BE2C (cell line): Measurements from ENCODE around the gene FOXD2.

ENCODE experiments used
- DNase-seq: peaks from one replicate; pipeline ENCODE4 v3.0.0-alpha.2; 2020
- H3K27me3 ChIP-seq: fragments of 250-450 bp; sonication (Bioruptor Pico); 2 replicates; pipeline ENCODE4 v1.5.1; 2020; ENCODE audit warnings: mild to moderate bottlenecking
- H3K36me3 ChIP-seq: fragments of 250-450 bp; sonication (Bioruptor Pico); 2 replicates; pipeline ENCODE4 v1.5.1; 2020; ENCODE audit warnings: mild to moderate bottlenecking
- H3K4me1 ChIP-seq: fragments of 250-450 bp; sonication (Bioruptor Pico); 2 replicates; pipeline ENCODE4 v1.5.1; 2020
- H3K4me3 ChIP-seq: 2 replicates; pipeline ENCODE4 v1.5.1; 2011; ENCODE audit warnings: low read depth, low read length
- H3K9me3 ChIP-seq: fragments of 250-450 bp; sonication (Bioruptor Pico); 2 replicates; pipeline ENCODE4 v1.5.1; 2020
- TF ChIP-seq, protein P1 (sequence below): IDR thresholded peaks from 2 replicates; pipeline ENCODE4 v1.5.1; 2012; ENCODE audit warnings: mild to moderate bottlenecking, low read depth, low read length

The FOXD2 gene

GRCh38 chr1:47465605-47466004, 27.8 kb downstream of the FOXD2 start:
- Histone ChIP-seq H3K36me3 (no peaks in the 10 kb centered on the region), H3K4me1 (no peaks in the 10 kb centered on the region), H3K27me3 (no peaks in the 10 kb centered on the region), H3K4me3 (no peak overlapping the region), H3K9me3 (no peaks in the 10 kb centered on the region)
- no peak for DNase-seq
- TF ChIP-seq, protein P1, sequence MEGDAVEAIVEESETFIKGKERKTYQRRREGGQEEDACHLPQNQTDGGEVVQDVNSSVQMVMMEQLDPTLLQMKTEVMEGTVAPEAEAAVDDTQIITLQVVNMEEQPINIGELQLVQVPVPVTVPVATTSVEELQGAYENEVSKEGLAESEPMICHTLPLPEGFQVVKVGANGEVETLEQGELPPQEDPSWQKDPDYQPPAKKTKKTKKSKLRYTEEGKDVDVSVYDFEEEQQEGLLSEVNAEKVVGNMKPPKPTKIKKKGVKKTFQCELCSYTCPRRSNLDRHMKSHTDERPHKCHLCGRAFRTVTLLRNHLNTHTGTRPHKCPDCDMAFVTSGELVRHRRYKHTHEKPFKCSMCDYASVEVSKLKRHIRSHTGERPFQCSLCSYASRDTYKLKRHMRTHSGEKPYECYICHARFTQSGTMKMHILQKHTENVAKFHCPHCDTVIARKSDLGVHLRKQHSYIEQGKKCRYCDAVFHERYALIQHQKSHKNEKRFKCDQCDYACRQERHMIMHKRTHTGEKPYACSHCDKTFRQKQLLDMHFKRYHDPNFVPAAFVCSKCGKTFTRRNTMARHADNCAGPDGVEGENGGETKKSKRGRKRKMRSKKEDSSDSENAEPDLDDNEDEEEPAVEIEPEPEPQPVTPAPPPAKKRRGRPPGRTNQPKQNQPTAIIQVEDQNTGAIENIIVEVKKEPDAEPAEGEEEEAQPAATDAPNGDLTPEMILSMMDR, result no peak

DNA sequence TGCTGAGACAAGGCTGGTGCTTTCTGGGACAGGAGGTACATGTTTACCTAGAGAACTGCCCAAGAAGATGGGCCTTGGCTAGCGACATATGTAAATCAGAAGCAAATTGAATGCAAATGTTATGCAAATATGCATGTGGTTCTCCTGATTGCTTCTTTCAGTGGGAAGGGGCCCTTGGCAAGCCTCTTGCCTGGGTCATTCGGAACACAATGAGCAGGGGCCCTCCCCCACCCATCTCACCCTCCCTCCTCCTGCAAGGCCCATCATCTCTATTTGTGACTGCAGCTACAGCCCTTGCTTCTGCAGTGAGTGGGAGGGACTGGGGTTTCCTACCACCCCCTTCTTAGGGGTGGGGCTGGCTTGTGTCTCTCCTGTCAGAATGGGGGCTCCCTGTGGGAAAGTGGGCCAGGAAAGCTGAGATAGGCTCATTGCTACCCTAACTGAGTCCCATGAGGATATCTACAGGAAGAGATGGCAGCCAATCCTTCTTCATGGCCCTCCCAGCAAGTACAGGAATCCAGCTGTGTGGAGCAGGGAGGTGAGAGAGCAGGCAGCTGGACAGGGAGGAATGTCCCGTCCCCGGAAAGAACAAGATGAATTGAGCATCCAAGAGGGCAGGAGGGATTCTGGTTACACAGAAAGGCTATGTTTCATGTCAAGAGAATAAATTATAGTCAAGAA, 31.0 kb downstream of the FOXD2 start:
- H3K4me3 ChIP-seq, result no peak overlapping the region
- TF ChIP-seq, protein P1, result no peak
- no peaks in the 10 kb centered on the region for H3K4me1 ChIP-seq
- no peaks in the 10 kb centered on the region for H3K27me3 ChIP-seq
- H3K9me3 ChIP-seq, result no peaks in the 10 kb centered on the region
- no peaks in the 10 kb centered on the region for H3K36me3 ChIP-seq
- DNase-seq, result no peak

DNA sequence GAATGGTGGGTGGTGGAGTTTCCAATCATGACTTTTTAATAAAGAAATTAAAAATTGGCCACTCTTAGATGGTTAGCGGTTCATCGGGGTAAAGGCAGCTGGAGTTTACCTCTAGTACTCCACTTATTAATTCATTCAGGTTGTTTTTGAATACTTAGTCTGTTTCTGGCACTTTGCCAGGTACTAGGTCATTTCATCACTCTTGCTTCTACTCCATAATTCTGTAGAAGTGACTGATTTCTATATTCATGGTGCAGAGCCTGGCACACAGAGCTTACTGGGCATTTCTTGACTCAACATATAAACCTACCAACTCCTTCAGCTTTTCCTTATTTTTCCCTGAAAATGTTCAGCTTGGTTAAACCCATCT, 31.5 kb downstream of the FOXD2 start:
- H3K27me3 ChIP-seq, result no peaks in the 10 kb centered on the region
- no peak for DNase-seq

DNA sequence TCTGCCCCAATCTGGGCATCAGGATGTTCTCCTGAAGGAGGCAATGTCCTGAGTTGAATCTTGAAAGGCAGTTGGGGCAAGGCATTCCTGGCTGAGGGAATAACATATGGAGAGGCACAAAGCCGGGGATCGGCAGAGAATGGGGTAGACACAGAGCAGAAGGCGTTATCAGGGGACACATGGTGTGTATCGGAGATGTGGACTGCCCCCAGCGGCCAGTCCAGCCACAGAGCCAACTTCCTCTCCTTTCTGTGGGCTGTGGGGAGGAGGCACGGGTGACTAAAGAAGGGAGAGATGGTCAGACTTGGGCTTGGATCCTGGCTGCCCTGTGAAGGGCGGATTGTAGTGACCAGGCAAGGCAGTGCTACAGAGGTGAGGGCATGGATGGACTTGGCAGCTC, 32.1 kb downstream of the FOXD2 start:
- H3K36me3 ChIP-seq, result no peaks in the 10 kb centered on the region
- H3K4me3 ChIP-seq, result no peak overlapping the region
- H3K4me1 ChIP-seq, result no peaks in the 10 kb centered on the region
- DNase-seq, result no peak
- no peaks in the 10 kb centered on the region for H3K9me3 ChIP-seq
- TF ChIP-seq, protein P1, result 0 out of 2 replicates have a peak, but pooled peaks have one; percentile 2
- H3K27me3 ChIP-seq, result no peaks in the 10 kb centered on the region

More for the DNA sequence above, 31.5 kb downstream of the FOXD2 start:
- TF ChIP-seq, protein P1, result no peak
- Histone ChIP-seq H3K4me3 (no peak overlapping the region), H3K4me1 (no peaks in the 10 kb centered on the region), H3K36me3 (no peaks in the 10 kb centered on the region), H3K9me3 (no peaks in the 10 kb centered on the region)

- TF ChIP-seq, protein P1, result no peak
- Histone ChIP-seq H3K9me3 (no peaks in the 10 kb centered on the region), H3K4me3 (no peak overlapping the region), H3K36me3 (no peaks in the 10 kb centered on the region), H3K4me1 (no peaks in the 10 kb centered on the region), H3K27me3 (no peaks in the 10 kb centered on the region)
- no peak for DNase-seq
These were observed 33.3 kb downstream of the FOXD2 start for GRCh38 chr1:47471163-47471562.

DNA sequence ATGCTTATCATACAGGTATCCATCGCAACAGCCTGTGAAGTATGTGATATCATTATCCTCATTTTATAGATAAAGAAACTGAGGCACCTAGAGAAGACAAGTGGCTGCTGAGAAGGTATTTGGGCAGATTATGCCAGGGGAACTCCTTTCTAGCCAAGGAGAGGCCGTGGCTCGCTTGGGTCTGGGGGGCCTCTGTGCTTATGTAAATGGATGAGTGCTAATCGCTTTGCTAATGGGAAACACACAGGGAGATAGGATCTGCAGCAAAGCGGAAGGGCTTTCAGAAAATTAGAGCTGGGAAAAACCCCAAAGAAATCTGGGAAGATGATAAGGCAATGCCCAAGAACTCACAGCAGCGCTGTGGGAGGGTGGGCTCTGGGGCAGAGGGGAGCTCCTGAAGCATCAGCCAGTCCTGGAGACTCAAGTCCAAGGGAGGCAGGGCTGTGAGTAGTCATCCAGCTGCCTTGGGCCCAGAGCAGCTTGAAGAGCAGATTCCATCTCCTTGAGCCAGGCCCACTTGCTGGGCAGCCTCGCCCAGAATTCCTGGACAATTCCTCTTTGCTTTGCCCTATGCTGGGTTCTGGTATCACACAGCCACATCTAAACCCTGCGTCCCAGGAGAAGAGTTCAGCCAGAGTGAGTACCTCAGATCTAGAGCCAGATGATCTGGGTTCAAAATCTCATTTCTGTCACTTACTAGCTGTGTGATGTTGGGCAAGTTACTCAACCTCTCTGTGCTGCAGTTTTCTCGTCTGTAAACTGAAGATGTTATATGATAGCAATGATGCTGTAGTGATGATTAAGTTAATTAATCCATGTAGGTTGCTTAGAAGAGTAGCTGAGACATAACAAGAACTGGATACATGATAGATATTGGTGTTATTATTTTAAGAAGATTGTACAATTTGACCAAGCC, 36.7 kb downstream of the FOXD2 start:
- no peak overlapping the region for H3K4me3 ChIP-seq
- H3K27me3 ChIP-seq, result no peaks in the 10 kb centered on the region
- TF ChIP-seq, protein P1, result no peak
- no peak for DNase-seq
- H3K36me3 ChIP-seq, result no peaks in the 10 kb centered on the region
- no peaks in the 10 kb centered on the region for H3K4me1 ChIP-seq
- no peaks in the 10 kb centered on the region for H3K9me3 ChIP-seq
